ENCODE data around the gene WWC2. TPM values are rescaled to one million over a fixed set of nuclear protein-coding genes. Genes with fewer than 3 reads are reported as not detected.

Gene WWC2
- polyA plus RNA-seq, 2 of the 4 experiments (the other 2 are of a cell fraction) = 14.9 to 26.9 TPM

DNA sequence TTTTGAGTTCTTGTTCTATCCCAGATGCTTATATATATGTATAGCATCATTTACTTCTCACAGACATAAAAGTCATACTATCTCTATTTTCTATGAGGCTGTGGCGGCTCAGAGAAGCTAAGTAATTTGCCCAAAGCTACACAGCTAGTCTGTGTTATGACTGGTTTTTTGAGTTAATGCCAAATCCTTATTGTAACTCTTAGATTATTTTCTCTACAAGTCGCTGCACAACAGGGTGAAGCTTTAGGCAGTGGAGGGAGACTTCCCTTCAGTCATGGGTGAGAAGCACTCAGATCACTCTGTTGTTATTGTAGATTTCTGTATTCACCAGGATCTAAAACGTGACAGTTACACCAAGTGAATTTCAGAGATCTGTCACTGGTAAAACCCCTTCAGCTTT, 48.1 kb downstream of the WWC2 start:
- no peak overlapping the region for H3K27ac ChIP-seq
- TF ChIP-seq RAD21 (conservative IDR thresholded peaks at IDR 0.05 in 1 of 2, IDR thresholded peaks at IDR 0.05 in 1 of 2) (no peak), KDM1A (IDR thresholded peaks at IDR 0.05; ENCODE audit: low read depth) (no peak), HOXA7 (CRISPR knock-in tag; IDR thresholded peaks at IDR 0.05) (no peak), CBX8 (IDR thresholded peaks at IDR 0.05) (no peak), TP53 (CRISPR knock-in tag; IDR thresholded peaks at IDR 0.05) (no peak)
- peaks cover 11% of the 10 kb centered on the region for H3K4me1 ChIP-seq
- FAIRE-seq (no peak), DNase-seq (ENCODE audit: low read depth in 1 of 2, low spot score in 1 of 2) (no peak), ATAC-seq (no peak)
- no peak overlapping the region for H3K4me2 ChIP-seq
- 73% methylated on average over 3 of the region's 3 CpGs for WGBS (ENCODE audit: missing lambda C conversion rate)
- POLR2A ChIA-PET = no interaction called here
- CTCF ChIA-PET = interaction anchor here (1.6 kb wide), 1 partner anchor 74 kb away, joined by 7 read pairs; no protein-coding TSS in a partner anchor
- H3K9me3 ChIP-seq = no peaks in the 10 kb centered on the region
- no peak overlapping the region for H3K4me3 ChIP-seq

DNA sequence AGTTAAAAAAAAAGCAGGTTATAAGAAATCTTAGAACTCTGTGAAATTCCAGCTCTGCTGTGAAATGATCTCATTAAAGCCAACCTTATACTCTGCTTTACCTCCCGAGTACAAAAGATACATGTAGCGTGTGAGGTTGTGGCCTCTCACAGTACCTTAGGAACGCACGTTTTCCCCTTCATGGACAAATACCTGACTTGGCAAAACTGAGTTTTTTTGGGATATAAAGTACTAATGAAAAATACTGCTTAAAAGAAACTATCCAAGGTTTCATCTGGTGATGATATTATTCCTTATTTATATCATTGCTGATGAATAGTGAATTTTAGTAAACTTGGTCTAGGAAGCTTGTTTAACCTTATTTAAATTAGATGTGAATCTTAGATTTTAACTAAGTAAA, 48.9 kb downstream of the WWC2 start:
- H3K4me1 ChIP-seq = peaks cover 3% of the 10 kb centered on the region
- H3K4me3 ChIP-seq = no peak overlapping the region
- ChIA-PET POLR2A (no interaction called here), CTCF (interaction anchor here (1.6 kb wide), 1 partner anchor 75 kb away, joined by 7 read pairs; no protein-coding TSS in a partner anchor)
- FAIRE-seq = no peak
- H3K27ac ChIP-seq = no peak overlapping the region
- DNase-seq (ENCODE audit: low read depth in 1 of 2, low spot score in 1 of 2) = no peak
- WGBS (ENCODE audit: missing lambda C conversion rate) = 93% methylated on average over 4 of the region's 4 CpGs
- ATAC-seq = no peak
- TF ChIP-seq, protein P1, sequence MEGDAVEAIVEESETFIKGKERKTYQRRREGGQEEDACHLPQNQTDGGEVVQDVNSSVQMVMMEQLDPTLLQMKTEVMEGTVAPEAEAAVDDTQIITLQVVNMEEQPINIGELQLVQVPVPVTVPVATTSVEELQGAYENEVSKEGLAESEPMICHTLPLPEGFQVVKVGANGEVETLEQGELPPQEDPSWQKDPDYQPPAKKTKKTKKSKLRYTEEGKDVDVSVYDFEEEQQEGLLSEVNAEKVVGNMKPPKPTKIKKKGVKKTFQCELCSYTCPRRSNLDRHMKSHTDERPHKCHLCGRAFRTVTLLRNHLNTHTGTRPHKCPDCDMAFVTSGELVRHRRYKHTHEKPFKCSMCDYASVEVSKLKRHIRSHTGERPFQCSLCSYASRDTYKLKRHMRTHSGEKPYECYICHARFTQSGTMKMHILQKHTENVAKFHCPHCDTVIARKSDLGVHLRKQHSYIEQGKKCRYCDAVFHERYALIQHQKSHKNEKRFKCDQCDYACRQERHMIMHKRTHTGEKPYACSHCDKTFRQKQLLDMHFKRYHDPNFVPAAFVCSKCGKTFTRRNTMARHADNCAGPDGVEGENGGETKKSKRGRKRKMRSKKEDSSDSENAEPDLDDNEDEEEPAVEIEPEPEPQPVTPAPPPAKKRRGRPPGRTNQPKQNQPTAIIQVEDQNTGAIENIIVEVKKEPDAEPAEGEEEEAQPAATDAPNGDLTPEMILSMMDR (IDR thresholded peaks at IDR 0.05) = no peak
- TF ChIP-seq MAFK (IDR thresholded peaks at IDR 0.05; ENCODE audit: partially characterized antibody) (peak; percentile 4), ZC3H11A (IDR thresholded peaks at IDR 0.05) (no peak), KDM1A (IDR thresholded peaks at IDR 0.05; ENCODE audit: low read depth) (no peak), EP300 (IDR thresholded peaks at IDR 0.05) (no peak), SMC3 (IDR thresholded peaks at IDR 0.05) (no peak)
- TF ChIP-seq, protein P2, sequence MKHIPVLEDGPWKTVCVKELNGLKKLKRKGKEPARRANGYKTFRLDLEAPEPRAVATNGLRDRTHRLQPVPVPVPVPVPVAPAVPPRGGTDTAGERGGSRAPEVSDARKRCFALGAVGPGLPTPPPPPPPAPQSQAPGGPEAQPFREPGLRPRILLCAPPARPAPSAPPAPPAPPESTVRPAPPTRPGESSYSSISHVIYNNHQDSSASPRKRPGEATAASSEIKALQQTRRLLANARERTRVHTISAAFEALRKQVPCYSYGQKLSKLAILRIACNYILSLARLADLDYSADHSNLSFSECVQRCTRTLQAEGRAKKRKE (CRISPR knock-in tag; IDR thresholded peaks at IDR 0.05; ENCODE audit: low read depth) = no peak
- no peaks in the 10 kb centered on the region for H3K9me3 ChIP-seq
- H3K4me2 ChIP-seq = no peak overlapping the region

DNA sequence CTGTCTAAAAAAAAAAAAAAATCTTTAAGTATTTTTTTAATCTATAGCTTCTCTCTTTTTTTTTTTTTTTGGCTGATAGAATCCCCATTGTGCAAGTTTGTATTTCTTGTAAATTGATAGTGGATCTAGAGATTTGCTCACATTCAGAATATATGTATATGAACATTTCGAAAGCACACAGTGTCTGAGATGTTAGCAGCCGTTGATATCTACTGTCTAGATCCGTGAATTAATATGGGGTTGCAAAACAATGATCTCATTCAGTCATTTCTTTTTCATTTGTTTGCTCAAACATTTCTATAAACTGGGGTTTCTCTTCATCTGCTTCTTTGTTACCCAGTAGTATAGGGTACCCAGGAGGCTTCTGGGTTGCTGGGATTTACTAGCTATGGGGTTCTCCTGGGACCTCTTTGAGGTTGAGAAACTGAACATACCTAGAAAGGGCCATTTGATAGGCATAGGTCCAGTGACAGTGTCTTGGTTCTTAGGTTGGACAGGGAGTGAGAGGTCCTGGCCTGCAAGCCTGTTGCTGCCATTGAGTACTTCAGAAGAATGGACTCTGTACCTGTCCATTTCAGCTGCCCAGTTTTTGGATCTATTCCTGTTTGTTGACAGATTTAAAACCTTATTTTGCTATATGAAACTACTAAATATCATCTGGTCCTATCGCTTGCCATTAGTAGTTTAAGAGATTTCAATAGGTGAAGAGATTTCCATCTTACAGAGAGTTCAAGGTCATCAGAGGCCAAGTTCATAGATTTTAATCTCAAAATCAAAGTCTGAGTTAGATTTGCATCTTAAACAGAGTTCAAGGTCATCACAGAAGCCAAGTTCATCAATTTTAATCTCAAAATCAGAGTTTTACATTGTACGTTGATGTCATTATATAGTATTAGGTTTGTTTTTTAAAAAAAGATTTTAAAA, 50.8 kb downstream of the WWC2 start:
- H3K4me2 ChIP-seq = no peak overlapping the region
- H3K9me3 ChIP-seq = no peaks in the 10 kb centered on the region
- POLR2A ChIA-PET = no interaction called here
- CTCF ChIA-PET = interaction anchor here (0.6 kb wide), 1 partner anchor 19 kb away, joined by 3 read pairs; no protein-coding TSS in a partner anchor
- DNase-seq (ENCODE audit: low read depth in 1 of 2, low spot score in 1 of 2) (no peak), FAIRE-seq (no peak), ATAC-seq (no peak)
- H3K27ac ChIP-seq = no peak overlapping the region
- 81% methylated on average over 5 of the region's 5 CpGs for WGBS (ENCODE audit: missing lambda C conversion rate)
- H3K4me1 ChIP-seq = peaks cover 5% of the 10 kb centered on the region; the same call in 1 of the 3 replicates
- H3K4me3 ChIP-seq = no peak overlapping the region
- TF ChIP-seq, protein P3, sequence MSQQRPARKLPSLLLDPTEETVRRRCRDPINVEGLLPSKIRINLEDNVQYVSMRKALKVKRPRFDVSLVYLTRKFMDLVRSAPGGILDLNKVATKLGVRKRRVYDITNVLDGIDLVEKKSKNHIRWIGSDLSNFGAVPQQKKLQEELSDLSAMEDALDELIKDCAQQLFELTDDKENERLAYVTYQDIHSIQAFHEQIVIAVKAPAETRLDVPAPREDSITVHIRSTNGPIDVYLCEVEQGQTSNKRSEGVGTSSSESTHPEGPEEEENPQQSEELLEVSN (IDR thresholded peaks at IDR 0.05; ENCODE audit: borderline replicate concordance, low read depth) = no peak
- TF ChIP-seq, protein P4, sequence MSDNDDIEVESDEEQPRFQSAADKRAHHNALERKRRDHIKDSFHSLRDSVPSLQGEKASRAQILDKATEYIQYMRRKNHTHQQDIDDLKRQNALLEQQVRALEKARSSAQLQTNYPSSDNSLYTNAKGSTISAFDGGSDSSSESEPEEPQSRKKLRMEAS (IDR thresholded peaks at IDR 0.05) = no peak
- TF ChIP-seq, protein P5, sequence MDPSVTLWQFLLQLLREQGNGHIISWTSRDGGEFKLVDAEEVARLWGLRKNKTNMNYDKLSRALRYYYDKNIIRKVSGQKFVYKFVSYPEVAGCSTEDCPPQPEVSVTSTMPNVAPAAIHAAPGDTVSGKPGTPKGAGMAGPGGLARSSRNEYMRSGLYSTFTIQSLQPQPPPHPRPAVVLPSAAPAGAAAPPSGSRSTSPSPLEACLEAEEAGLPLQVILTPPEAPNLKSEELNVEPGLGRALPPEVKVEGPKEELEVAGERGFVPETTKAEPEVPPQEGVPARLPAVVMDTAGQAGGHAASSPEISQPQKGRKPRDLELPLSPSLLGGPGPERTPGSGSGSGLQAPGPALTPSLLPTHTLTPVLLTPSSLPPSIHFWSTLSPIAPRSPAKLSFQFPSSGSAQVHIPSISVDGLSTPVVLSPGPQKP (IDR thresholded peaks at IDR 0.05; ENCODE audit: low read depth, low read length) = no peak
- TF ChIP-seq, protein P6, sequence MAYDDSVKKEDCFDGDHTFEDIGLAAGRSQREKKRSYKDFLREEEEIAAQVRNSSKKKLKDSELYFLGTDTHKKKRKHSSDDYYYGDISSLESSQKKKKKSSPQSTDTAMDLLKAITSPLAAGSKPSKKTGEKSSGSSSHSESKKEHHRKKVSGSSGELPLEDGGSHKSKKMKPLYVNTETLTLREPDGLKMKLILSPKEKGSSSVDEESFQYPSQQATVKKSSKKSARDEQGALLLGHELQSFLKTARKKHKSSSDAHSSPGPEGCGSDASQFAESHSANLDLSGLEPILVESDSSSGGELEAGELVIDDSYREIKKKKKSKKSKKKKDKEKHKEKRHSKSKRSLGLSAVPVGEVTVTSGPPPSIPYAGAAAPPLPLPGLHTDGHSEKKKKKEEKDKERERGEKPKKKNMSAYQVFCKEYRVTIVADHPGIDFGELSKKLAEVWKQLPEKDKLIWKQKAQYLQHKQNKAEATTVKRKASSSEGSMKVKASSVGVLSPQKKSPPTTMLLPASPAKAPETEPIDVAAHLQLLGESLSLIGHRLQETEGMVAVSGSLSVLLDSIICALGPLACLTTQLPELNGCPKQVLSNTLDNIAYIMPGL (CRISPR knock-in tag; IDR thresholded peaks at IDR 0.05; ENCODE audit: borderline replicate concordance) = no peak
- no peak for TF ChIP-seq KDM5A (IDR thresholded peaks at IDR 0.05)
- no peak for TF ChIP-seq NR3C1 (IDR thresholded peaks at IDR 0.05)
- no peak for TF ChIP-seq SREBF2 (IDR thresholded peaks at IDR 0.05)
- TF ChIP-seq EP300 (IDR thresholded peaks at IDR 0.05) = no peak
- TF ChIP-seq GATA3 (IDR thresholded peaks at IDR 0.05; ENCODE audit: borderline replicate concordance) = no peak
- TF ChIP-seq RNF2 (IDR thresholded peaks at IDR 0.05; ENCODE audit: borderline replicate concordance, low read depth) = no peak
- no peak for TF ChIP-seq HDAC2 (IDR thresholded peaks at IDR 0.05)
- TF ChIP-seq JUNB (IDR thresholded peaks at IDR 0.05) = no peak
- no peak for TF ChIP-seq RARB (CRISPR knock-in tag; IDR thresholded peaks at IDR 0.05)
- TF ChIP-seq HEYL (CRISPR knock-in tag; IDR thresholded peaks at IDR 0.05) = no peak
- TF ChIP-seq, protein P7, sequence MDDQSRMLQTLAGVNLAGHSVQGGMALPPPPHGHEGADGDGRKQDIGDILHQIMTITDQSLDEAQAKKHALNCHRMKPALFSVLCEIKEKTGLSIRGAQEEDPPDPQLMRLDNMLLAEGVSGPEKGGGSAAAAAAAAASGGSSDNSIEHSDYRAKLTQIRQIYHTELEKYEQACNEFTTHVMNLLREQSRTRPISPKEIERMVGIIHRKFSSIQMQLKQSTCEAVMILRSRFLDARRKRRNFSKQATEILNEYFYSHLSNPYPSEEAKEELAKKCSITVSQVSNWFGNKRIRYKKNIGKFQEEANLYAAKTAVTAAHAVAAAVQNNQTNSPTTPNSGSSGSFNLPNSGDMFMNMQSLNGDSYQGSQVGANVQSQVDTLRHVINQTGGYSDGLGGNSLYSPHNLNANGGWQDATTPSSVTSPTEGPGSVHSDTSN (IDR thresholded peaks at IDR 0.05) = no peak
- no peak for TF ChIP-seq ESRRA (IDR thresholded peaks at IDR 0.05; ENCODE audit: borderline replicate concordance, low read length)
- no peak for TF ChIP-seq POLR2A (IDR thresholded peaks at IDR 0.05; ENCODE audit: low read length)

Data from A549 (cell line).